IPS-18a (cell line): ENCODE data around the gene CD1E.

Experiments
- H3K27ac ChIP-seq: one replicate; pipeline ENCODE4 v1.5.1; 2013; ENCODE audit warnings: low read length
- H3K27me3 ChIP-seq: one replicate; pipeline ENCODE4 v1.6.1; 2013; ENCODE audit warnings: mild to moderate bottlenecking, low read length; ENCODE audit not compliant: control insufficient read depth, insufficient read depth
- H3K36me3 ChIP-seq: one replicate; pipeline ENCODE4 v1.6.1; 2013; ENCODE audit warnings: low read depth, low read length; ENCODE audit not compliant: control insufficient read depth
- H3K4me1 ChIP-seq: one replicate; pipeline ENCODE4 v1.6.1; 2013; ENCODE audit warnings: low read depth, low read length; ENCODE audit not compliant: control insufficient read depth
- H3K4me3 ChIP-seq: one replicate; pipeline ENCODE4 v1.5.1; 2013; ENCODE audit warnings: low read length
- H3K9ac ChIP-seq: one replicate; pipeline ENCODE4 v1.6.1; 2013; ENCODE audit warnings: mild to moderate bottlenecking, low read length, moderate library complexity
- H3K9me3 ChIP-seq: one replicate; pipeline ENCODE4 v1.6.1; 2013; ENCODE audit warnings: low read depth, low read length; ENCODE audit not compliant: control insufficient read depth

Gene CD1E

DNA sequence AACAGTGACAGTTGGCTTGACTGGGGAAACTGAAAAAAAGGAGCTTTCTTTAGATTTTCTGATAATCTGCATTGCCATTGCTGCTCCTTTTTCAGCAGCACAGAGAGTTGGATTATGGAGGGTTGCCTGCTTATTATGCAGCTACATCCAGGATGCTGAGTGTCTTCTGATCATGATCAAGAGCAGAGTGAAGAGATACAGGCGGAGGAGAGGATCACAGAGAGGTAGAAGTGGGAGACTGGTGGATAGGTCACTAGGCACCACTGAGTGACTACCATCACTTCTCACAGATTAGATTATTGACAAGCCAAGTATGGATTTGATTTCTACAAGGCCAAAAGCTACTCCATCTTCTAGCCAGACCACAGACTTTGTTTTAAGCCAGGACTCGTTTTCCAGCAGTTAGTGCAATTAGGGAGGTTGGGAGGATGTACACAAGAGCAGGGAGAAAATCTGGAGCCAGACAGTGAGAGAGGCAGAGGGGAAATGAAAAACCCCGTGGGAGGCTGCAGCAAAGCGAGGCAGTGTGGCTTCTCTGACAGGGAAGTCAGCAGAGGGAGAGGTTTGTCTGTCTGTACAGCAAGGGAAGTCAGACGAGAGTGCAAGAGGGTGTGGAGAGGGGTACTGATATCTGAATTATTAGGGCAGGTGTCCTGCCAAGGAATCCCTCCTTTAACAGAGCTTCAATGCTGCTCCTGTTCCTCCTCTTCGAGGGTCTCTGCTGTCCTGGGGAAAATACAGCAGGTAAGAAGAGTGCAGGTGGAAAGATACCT lies at the start of gene CD1E:
CD1E (plus strand) TSS at position 592 of the 773 bp plus-strand sequence; CDS start at position 687, 95 bp downstream.
- peaks cover 4% of the 10 kb centered on the region for H3K4me1 ChIP-seq
- H3K36me3 ChIP-seq = no peaks in the 10 kb centered on the region
- no peaks in the 10 kb centered on the region for H3K27me3 ChIP-seq
- H3K27ac ChIP-seq = no peak within 1 kb of the TSS
- no peak within 1 kb of the TSS for H3K4me3 ChIP-seq
- H3K9me3 ChIP-seq = no peaks in the 10 kb centered on the region
- H3K9ac ChIP-seq = no peak within 1 kb of the TSS

DNA sequence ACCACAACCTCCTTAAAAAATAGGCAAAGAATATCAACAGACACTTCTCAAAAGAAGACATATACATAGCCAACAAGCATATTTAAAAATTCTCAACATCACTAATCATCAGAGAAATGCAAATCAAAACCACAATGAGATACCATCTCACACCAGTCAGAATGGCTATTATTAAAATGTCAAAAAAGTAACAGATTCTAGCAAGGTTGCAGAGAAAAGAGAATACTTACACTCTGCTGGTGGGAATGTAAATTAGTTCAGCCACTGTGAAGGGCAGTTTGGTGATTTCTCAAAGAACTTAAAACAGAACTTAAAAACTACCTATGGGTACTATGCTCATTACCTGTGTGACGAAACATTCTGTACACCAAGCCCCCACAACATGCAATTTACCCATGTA lies 43.1 kb upstream of the CD1E start:
- H3K4me1 ChIP-seq = no peaks in the 10 kb centered on the region
- no peaks in the 10 kb centered on the region for H3K9me3 ChIP-seq
- H3K27ac ChIP-seq = no peak overlapping the region
- H3K36me3 ChIP-seq = no peaks in the 10 kb centered on the region
- H3K9ac ChIP-seq = no peak overlapping the region
- H3K27me3 ChIP-seq = no peaks in the 10 kb centered on the region
- no peak overlapping the region for H3K4me3 ChIP-seq

GRCh38 chr1:158311066-158311465 lies 42.6 kb upstream of the CD1E start:
- no peaks in the 10 kb centered on the region for H3K9me3 ChIP-seq
- H3K36me3 ChIP-seq = no peaks in the 10 kb centered on the region
- no peak overlapping the region for H3K27ac ChIP-seq
- H3K27me3 ChIP-seq = no peaks in the 10 kb centered on the region
- no peak overlapping the region for H3K4me3 ChIP-seq
- no peak overlapping the region for H3K9ac ChIP-seq
- H3K4me1 ChIP-seq = no peaks in the 10 kb centered on the region

GRCh38 chr1:158323866-158324265 lies 29.8 kb upstream of the CD1E start:
- Histone ChIP-seq H3K27me3 (no peaks in the 10 kb centered on the region), H3K9me3 (no peaks in the 10 kb centered on the region), H3K4me3 (no peak overlapping the region), H3K9ac (no peak overlapping the region), H3K36me3 (no peaks in the 10 kb centered on the region), H3K27ac (no peak overlapping the region), H3K4me1 (no peaks in the 10 kb centered on the region)

DNA sequence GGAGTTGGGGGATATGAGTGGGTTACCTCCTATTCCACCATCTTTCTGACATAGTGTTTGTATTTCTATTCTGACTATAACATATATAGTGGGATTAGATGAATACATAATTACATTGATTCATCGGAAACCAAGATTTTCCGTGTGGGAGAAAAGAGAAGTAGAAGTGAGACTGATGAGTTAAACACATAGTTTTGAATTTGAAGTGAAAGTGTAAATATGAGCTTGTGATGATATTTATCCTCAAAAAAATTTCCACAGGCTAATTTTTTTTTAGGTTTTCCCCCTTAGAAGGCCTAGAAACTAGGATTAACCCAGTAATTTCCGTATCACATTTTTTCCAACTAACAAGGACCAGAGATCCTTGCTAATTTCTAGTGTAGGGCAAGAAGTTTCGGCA lies 29.3 kb upstream of the CD1E start:
- no peaks in the 10 kb centered on the region for H3K36me3 ChIP-seq

DNA sequence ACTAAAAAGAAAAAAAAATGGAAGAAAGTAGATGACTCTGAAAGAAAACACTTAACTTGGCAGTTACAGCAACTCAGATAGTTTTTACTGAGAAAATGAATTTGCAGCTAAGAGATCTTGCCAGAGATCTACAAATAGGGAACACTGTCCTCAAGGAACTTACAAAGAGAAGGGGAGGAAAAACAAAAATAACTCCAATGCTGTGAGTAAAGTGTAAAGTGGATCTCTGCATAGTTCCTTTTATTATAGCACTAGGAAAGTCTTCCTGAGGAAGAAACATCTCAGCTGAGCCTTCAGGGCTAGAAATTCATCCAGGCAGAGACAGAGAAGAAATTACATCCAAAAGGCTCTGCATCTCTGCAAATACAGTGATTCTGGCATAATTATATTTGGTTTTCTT lies 26.2 kb upstream of the CD1E start:
- H3K9me3 ChIP-seq = no peaks in the 10 kb centered on the region
- no peak overlapping the region for H3K4me3 ChIP-seq
- H3K36me3 ChIP-seq = no peaks in the 10 kb centered on the region
- no peaks in the 10 kb centered on the region for H3K4me1 ChIP-seq
- H3K27ac ChIP-seq = no peak overlapping the region
- no peaks in the 10 kb centered on the region for H3K27me3 ChIP-seq
- H3K9ac ChIP-seq = no peak overlapping the region

More for the DNA sequence above, 29.3 kb upstream of the CD1E start:
- Histone ChIP-seq H3K4me3 (no peak overlapping the region), H3K4me1 (no peaks in the 10 kb centered on the region), H3K9me3 (no peaks in the 10 kb centered on the region), H3K27ac (no peak overlapping the region), H3K9ac (no peak overlapping the region), H3K27me3 (no peaks in the 10 kb centered on the region)

DNA sequence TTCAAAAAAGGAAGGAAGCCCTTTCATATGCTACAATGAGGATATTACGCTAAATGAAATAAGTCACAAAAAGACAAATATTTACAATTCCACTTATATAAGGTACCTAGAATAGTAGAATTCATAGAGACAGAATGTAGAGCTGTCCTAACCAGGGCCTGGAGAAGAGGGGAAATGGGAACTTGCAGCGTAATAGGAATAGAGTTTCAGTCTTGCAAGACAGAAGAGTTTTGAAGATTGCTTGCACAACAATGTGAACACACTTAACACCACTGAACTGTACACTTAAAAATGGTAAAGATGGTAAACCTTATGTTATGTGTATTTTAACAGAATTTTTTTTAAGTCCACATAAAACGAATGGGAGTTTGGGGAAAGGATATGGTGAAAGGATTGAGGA lies 25.3 kb upstream of the CD1E start:
- Histone ChIP-seq H3K9ac (no peak overlapping the region), H3K9me3 (no peaks in the 10 kb centered on the region), H3K27me3 (no peaks in the 10 kb centered on the region), H3K4me1 (no peaks in the 10 kb centered on the region), H3K27ac (no peak overlapping the region), H3K36me3 (no peaks in the 10 kb centered on the region), H3K4me3 (no peak overlapping the region)

- Histone ChIP-seq H3K4me3 (no peak overlapping the region), H3K4me1 (no peaks in the 10 kb centered on the region), H3K9me3 (no peaks in the 10 kb centered on the region), H3K27me3 (no peaks in the 10 kb centered on the region), H3K9ac (no peak overlapping the region), H3K36me3 (no peaks in the 10 kb centered on the region), H3K27ac (no peak overlapping the region)
These were observed 24.4 kb upstream of the CD1E start for GRCh38 chr1:158329300-158329699.

- no peak overlapping the region for H3K9ac ChIP-seq
- H3K4me1 ChIP-seq = no peaks in the 10 kb centered on the region
- H3K9me3 ChIP-seq = no peaks in the 10 kb centered on the region
- no peaks in the 10 kb centered on the region for H3K36me3 ChIP-seq
- no peak overlapping the region for H3K4me3 ChIP-seq
- no peaks in the 10 kb centered on the region for H3K27me3 ChIP-seq
- no peak overlapping the region for H3K27ac ChIP-seq
These were observed 24.0 kb upstream of the CD1E start for GRCh38 chr1:158329733-158330132.

GRCh38 chr1:158330391-158331105 lies 23.1 kb upstream of the CD1E start:
- Histone ChIP-seq H3K9me3 (no peaks in the 10 kb centered on the region), H3K36me3 (no peaks in the 10 kb centered on the region), H3K4me3 (no peak overlapping the region), H3K9ac (no peak overlapping the region), H3K27ac (no peak overlapping the region), H3K27me3 (no peaks in the 10 kb centered on the region), H3K4me1 (no peaks in the 10 kb centered on the region)

DNA sequence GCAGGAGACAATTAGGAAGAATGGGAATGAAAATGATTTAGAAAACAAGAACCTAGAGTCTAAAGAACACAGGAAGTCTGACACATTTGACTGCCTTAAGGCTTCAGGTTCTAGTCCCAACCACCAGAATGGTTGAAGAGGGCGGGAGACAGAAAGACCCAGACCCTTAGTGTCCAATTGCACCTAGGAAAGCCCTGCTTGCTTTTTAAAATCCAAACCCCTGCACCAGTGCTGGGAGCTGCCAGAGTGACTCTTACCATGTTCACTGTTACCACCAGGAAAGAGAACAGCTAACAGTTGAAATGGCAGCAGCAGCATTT lies 22.6 kb upstream of the CD1E start:
- H3K4me1 ChIP-seq = no peaks in the 10 kb centered on the region

More for the DNA sequence above, 22.6 kb upstream of the CD1E start:
- Histone ChIP-seq H3K9ac (no peak overlapping the region), H3K4me3 (no peak overlapping the region), H3K9me3 (no peaks in the 10 kb centered on the region), H3K27ac (no peak overlapping the region), H3K36me3 (no peaks in the 10 kb centered on the region), H3K27me3 (no peaks in the 10 kb centered on the region)
